Measurements from ENCODE around the gene DDX54. TPM values are rescaled to one million over a fixed set of nuclear protein-coding genes. Genes with fewer than 3 reads are reported as not detected.

The DDX54 gene
- polyA plus RNA-seq (ENCODE audit: insufficient read length in 4 of 4), result 10 to 100 TPM; 40.3 to 96.0 (median 66.4) TPM

GRCh38 chr12:113185180-113186032 lies at the start of gene DDX54, which contains the start of gene RITA1:
Gene DDX54 (minus strand): TSS chr12:113185478. CDS start chr12:113185451, 27 bp downstream.
Gene RITA1 (plus strand): TSS chr12:113185721. CDS start chr12:113186747, 1,026 bp downstream.
- DNase-seq (ENCODE audit: low read depth in 4 of 4, low spot score in 3 of 4), result peak in 3 of 4 donors; percentile 63 to 71 (median 69)

- DNase-seq (ENCODE audit: low read depth in 4 of 4, low spot score in 3 of 4), result no peak
Observed at GRCh38 chr12:113234483-113234882, 49.2 kb upstream of the DDX54 start.

GRCh38 chr12:113233967-113234366 lies 48.7 kb upstream of the DDX54 start:
- DNase-seq (ENCODE audit: low read depth in 4 of 4, low spot score in 3 of 4), result no peak

- DNase-seq (ENCODE audit: low read depth in 4 of 4, low spot score in 3 of 4), result peak in 1 of 4 donors; percentile 86
Observed at GRCh38 chr12:113232840-113233585, 47.7 kb upstream of the DDX54 start.

- DNase-seq (ENCODE audit: low read depth in 4 of 4, low spot score in 3 of 4), result no peak
Observed at GRCh38 chr12:113232089-113232839, 47.0 kb upstream of the DDX54 start.

- no peak for DNase-seq (ENCODE audit: low read depth in 4 of 4, low spot score in 3 of 4)
Observed at GRCh38 chr12:113231235-113232088, 46.2 kb upstream of the DDX54 start.

- DNase-seq (ENCODE audit: low read depth in 4 of 4, low spot score in 3 of 4), result no peak
Observed at GRCh38 chr12:113230315-113231234, 45.3 kb upstream of the DDX54 start.

GRCh38 chr12:113228394-113229028 lies 43.2 kb upstream of the DDX54 start:
- no peak for DNase-seq (ENCODE audit: low read depth in 4 of 4, low spot score in 3 of 4)

GRCh38 chr12:113227686-113228391 lies 42.6 kb upstream of the DDX54 start:
- DNase-seq (ENCODE audit: low read depth in 4 of 4, low spot score in 3 of 4), result no peak

- DNase-seq (ENCODE audit: low read depth in 4 of 4, low spot score in 3 of 4), result no peak
Observed at GRCh38 chr12:113226696-113227568, 41.7 kb upstream of the DDX54 start.

- no peak for DNase-seq (ENCODE audit: low read depth in 4 of 4, low spot score in 3 of 4)
Observed at GRCh38 chr12:113224955-113225354, 39.7 kb upstream of the DDX54 start.

GRCh38 chr12:113222730-113223531 lies 37.7 kb upstream of the DDX54 start:
- no peak for DNase-seq (ENCODE audit: low read depth in 4 of 4, low spot score in 3 of 4)

- no peak for DNase-seq (ENCODE audit: low read depth in 4 of 4, low spot score in 3 of 4)
Observed at GRCh38 chr12:113221997-113222729, 36.9 kb upstream of the DDX54 start.

GRCh38 chr12:113221181-113221996 lies 36.1 kb upstream of the DDX54 start, which contains the start of gene TPCN1:
Gene TPCN1 (plus strand): TSS chr12:113221464. CDS start chr12:113226853, 5,389 bp downstream.
- DNase-seq (ENCODE audit: low read depth in 4 of 4, low spot score in 3 of 4), result peak; percentile 100
